Hematopoietic multipotent progenitor cell treated with erythropoietin and hydrocortisone succinate and interleukin-3 and kit ligand, for 8 days (in vitro differentiated cells): Measurements from ENCODE around the gene PHYHIPL.
"Not testable (repeated sequence)": the region's sequence is repeated elsewhere in the genome, so short reads cannot be mapped to it uniquely, and the experiment has no call there.

Source experiments
- DNase-seq: peaks from one replicate; pipeline ENCODE4 v3.0.0-alpha.2; 2015

The PHYHIPL gene

GRCh38 chr10:59212301-59212798 is 35.9 kb downstream of the PHYHIPL start:
- no peak for DNase-seq

DNA sequence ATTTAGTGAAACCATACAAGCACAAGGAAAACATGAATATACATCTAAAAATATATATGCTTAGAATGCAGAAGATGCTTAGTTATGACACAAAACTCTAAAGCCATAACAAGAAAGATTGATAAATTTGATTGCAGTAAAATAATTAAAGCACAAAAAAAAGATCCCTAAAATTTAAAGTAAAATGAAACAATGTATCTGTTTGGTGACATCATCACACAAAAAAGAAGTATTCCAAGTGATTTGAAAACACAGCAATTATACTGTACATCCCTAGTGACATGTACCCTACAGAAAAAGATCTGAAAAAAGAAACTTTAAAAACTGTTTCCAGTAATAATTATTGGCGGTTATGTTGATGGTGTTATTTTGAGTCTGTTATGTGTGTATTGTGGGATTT is 37.7 kb downstream of the PHYHIPL start:
- no peak for DNase-seq

DNA sequence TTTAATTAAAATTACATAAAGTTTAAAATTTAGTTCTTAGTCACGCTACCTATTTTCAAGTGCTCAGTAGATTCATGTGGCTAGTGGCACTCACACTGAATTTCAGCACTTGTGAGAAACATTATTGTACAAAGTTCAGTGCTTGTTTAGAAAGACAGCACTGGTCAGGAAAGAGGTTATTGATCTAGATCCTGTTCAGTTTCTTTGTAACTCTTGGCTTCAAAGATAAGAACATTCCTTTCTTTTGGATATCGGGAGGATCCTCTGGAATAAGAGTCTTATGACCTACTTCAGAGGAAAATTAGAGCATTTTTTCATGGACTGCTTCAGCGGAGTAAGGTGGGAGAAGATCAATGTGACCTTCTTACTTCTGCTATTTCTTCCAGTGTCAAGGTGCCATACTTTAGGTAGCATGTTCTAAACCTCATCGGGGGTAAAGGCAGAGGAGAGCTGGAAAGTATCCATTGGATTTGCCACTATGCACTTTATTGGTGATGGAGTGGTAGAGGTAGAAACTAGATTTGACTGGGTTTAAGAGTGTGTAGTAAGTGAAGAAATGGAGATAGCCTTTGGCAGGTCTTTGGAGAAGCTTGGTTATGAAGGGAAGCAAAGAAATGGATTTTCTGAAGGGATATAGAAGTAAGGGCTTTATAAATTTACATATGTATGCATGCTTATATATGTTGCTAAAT is 39.9 kb downstream of the PHYHIPL start:
- DNase-seq, result no peak

DNA sequence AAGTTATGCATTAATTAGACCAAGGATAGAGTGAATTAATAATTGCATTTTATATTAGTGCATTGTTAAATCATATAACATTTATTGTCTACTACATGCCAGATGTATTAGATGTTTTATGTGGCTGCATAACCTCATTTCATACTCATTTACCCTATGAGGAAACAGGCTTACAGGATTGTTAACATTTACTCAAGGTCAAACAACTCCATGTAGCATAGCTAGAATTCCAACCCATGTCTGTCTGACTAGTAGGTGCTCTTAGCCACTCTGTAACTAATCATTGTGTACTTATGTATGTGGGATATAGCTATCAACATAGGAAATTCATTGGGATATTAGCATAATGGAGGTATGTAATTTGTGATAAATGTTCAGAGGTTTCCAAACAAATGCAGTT is 46.3 kb downstream of the PHYHIPL start:
- no peak for DNase-seq

DNA sequence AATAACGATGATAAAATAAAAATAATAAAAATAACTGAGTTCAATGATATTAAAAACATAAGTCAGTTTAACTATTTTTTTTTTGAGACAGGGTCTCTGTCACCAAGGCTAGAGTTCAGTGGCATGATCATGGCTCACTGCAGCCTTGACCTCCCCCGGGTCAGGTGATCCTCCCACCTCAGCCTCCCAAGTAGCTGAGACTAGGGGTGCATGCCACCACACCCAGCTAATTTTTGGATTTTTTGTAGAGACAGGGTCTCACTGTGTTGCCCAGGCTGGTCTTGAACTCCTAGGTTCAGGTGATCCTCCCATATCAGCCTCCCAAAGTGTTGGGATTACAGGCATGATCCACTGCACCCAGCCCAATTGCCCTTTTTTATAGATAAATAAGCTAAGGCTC is 47.2 kb downstream of the PHYHIPL start:
- not testable (repeated sequence) for DNase-seq

- DNase-seq, result no peak
Measured at GRCh38 chr10:59225211-59225610, 48.8 kb downstream of the PHYHIPL start.

DNA sequence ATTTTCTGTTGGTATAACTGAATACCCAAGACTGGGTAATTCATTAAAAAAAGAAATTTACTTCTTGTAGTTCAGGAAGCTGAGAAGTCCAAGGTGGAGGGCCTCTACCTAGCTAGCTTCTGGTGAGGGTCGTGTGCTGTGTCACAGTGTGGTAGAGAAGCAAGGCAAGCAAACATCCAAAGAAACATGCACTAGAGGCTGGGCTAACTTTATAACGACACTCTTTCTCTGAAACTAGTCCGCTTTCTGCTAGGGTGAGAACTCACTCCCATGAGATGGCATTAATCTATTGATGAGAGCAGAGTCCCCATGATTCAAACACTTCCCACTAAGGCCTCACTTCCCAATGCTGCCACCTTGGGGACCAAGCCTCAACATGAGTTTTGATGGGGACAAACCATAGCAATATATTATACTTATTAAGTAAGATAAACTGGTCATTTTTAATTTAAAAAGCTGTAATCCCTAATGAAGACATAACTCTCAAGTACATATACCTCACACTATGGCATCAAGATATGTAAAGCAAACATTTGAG is 50.8 kb downstream of the PHYHIPL start:
- DNase-seq, result no peak

GRCh38 chr10:59229441-59229840 is 53.0 kb downstream of the PHYHIPL start:
- DNase-seq, result no peak

GRCh38 chr10:59234194-59234593 is 57.8 kb downstream of the PHYHIPL start:
- no peak for DNase-seq

DNA sequence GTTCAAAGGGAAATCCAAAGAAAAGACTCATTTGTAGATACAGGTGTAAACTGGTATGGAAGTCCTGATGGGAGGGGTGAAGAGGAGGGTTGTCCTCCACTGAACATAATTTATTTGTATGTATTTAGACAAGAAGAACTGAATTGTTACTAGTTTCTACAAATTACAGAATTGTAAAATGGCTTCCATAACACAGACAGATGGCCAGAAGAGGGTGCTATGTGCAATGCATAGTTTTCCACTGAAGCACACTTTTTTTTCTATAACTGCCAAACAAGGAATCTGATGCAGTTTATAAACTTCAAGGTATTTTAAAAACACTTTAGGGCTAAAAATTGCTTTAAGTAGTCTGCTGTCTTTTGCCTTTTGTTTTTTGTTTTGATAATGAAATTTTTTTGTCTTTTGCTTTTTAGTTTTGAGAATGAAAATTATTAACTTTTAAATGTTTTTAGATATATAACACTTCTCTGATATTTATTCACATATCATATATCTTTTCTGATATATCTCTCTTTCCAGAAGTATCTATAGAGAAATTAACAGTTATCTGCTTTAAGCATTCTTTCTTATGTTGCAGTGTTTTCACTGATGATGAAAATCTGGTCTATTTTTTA is 58.5 kb downstream of the PHYHIPL start:
- DNase-seq, result peak; percentile 21

DNA sequence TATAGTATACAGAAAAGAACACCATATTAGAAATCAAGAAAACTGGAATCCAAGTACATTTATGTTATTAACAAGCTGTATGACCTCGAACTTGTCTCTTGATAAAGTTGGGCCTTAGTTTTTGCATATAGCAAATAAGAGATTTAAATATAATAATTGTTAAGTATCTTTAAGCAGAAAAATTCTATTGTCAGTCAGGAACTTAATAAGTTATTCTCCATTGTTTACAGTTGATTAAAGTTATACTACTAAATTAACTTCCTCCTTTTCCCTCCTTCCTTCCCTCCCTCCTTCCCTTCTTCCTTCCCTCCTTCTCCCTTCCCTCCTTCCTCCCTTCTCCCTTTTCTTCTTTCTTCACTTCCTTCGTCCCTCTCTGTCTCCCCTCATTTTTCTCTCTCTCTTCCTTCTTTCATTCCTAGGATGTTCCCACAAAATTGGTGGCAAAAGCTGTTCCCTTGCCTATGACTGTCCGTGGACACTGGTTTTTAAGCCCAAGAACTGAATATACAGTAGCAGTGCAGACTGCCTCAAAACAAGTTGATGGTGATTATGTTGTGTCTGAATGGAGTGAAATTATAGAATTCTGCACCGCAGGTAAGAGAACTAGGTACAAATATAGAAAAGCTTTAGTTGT is 59.7 kb downstream of the PHYHIPL start:
- DNase-seq, result no peak

DNA sequence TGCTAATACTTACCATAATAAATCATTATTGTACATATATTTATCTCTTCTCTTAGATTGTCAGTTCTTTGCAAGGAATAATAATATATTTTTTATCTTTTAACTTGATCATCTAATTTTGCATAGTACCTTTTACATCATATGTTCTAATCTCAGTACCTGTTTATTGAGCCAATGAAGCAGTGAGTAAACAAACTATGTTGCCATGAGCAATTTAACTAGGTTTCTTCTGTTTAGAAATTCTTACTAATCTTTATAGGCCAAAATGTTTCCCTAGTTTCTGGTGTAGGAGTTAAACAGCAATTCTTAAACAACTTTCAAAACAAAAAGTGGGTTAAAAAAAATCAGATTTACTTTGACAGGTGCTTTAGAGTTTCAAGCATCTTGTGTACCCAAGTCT is 61.3 kb downstream of the PHYHIPL start:
- DNase-seq, result no peak

DNA sequence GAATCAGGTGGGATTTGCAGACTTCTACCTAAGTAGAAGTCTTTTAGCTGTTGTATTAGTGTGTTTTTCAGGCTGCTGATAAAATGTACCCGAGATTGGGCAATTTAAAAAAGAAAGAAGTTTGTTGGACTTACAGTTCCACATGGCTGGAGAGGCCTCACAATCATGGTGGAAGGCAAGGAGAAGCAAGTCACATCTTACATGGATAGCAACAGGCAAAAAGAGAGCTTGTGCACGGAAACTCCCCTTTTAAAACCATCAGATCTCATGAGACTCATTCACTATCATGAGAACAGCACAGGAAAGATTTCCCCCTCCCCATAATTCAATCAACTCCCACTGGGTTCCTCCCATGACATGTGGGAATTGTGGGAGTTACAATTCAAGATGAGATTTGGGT is 62.7 kb downstream of the PHYHIPL start:
- not testable (repeated sequence) for DNase-seq

GRCh38 chr10:59240582-59241183 is 64.2 kb downstream of the PHYHIPL start:
- DNase-seq, result peak; percentile 38

- DNase-seq, result no peak
Measured at GRCh38 chr10:59242057-59242456, 65.6 kb downstream of the PHYHIPL start.

DNA sequence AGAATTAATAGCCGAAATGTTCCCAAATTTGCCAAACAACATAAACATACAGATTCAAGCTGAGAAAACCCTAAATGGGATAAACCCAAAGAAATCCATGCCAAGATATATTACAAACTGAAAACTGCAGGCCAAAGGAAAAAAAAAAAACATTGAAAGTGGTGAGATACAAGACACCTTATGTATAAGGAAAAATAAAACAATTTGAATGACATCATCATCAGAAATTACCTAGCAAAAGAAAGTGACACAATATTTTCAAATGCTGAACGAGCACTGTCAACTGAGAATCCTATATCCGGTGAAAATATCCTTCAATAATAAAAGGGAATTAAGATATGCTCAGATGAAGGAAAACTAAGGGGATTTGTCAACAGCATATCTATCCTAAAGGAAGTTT is 66.5 kb downstream of the PHYHIPL start:
- no peak for DNase-seq

DNA sequence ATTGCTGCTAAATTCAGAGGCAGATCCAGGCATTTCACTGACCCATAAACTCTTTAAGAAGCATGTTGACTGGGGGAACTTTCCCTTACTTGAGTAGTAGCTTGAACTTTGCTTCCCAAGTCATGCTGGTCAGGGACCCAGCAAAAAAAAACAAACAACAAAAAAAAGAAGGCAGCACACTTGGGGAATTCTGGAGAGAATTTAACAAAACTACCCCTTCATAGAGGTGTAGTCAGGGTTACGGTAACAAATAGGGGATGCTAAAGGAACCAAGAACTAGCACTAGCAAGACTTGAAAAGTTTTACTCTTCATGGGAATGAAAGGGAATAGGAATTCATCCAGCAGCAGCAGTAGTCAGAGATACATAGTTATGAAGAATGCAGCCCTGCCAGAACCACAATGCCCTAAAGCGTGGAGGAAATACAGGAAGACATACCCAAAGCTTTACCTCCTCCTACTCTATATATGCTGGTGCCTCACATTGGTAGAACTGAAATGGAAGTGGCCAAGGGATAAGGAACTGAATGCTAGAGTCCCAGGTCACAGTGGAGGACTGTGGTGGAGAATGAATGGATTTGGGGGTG is 67.3 kb downstream of the PHYHIPL start:
- no peak for DNase-seq

- no peak for DNase-seq
Measured at GRCh38 chr10:59244871-59245270, 68.4 kb downstream of the PHYHIPL start.

DNA sequence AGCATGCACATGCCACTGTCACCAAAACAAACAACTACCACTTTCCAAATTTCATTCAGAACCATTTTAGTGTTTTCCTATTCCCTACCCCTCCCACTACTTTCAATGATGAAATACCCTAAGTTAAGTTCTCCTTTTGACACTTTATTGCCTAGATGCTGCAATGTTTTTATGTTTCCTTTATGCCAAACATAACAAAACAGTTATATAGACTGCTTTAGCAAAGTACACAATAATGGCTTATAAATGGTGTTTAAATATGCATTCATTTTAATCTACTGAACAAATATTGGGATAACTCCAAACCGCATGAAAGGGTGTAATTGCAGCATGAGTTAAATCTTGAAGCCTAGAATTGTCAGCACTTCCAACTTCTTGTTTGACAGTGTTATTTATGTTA is 69.2 kb downstream of the PHYHIPL start:
- DNase-seq, result no peak

DNA sequence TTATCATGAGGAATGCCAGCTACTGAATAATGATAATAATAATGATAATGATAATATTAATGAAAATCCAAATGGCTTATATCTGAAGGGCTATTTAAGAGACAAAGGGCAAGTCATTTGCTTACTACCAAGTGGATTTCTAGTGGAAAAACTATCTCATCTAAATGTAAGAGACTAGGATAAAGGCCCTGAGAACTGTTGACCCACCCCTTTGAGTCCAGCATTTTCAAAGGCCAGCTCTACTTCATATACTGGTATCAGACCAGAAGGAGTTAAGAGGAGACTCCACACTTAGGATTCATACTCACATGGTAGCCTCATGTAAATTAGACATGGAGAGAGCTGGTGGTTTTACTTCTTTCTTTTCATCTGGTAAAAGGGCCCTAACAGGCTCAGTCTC is 76.0 kb downstream of the PHYHIPL start:
- no peak for DNase-seq

DNA sequence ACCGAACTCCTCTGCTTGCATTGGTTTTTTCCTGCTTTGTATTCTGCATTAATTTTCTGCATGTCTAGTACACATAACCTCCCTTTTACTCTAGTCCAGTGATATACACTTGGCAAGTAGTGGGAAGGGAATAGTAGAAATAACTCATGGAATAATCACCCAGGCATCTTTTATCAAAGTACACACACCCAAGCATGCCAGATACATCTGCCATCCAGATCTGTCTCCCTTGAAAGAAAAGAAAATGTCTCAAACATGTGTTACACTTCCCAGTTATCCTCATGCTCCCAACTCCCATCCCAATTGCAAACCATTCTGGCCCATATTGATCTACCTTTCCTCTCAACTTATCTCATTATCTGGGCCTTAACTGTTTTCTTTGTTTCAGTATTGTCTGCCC is 79.0 kb downstream of the PHYHIPL start:
- DNase-seq, result no peak

- no peak for DNase-seq
Measured at GRCh38 chr10:59257224-59257623, 80.8 kb downstream of the PHYHIPL start.

GRCh38 chr10:59258890-59259289 is 82.4 kb downstream of the PHYHIPL start:
- no peak for DNase-seq
